Endodermal cell (in vitro differentiated cells): ENCODE data around the gene CRHR1. TPM values are rescaled to one million over a fixed set of nuclear protein-coding genes. Genes with fewer than 3 reads are reported as not detected.

Experiments used
- DNase-seq: peaks from one replicate; pipeline ENCODE4 v3.0.0-alpha.2; 2017
- H3K27ac ChIP-seq: 2 replicates; pipeline ENCODE4 v1.5.1; 2013; ENCODE audit warnings: mild to moderate bottlenecking, low read depth, low read length, moderate library complexity
- H3K27me3 ChIP-seq: 2 replicates; pipeline ENCODE4 v1.6.1; 2013; ENCODE audit warnings: mild to moderate bottlenecking, low read length, moderate library complexity; ENCODE audit not compliant: insufficient read depth, control insufficient read depth, poor library complexity, severe bottlenecking
- H3K36me3 ChIP-seq: 2 replicates; pipeline ENCODE4 v1.7.0; 2013; ENCODE audit warnings: mild to moderate bottlenecking, low read length, moderate library complexity; ENCODE audit not compliant: control insufficient read depth, insufficient read depth
- H3K4me1 ChIP-seq: one replicate; pipeline ENCODE4 v1.7.0; 2013; ENCODE audit warnings: low read length; ENCODE audit not compliant: control insufficient read depth, insufficient read depth
- H3K4me3 ChIP-seq: 2 replicates; pipeline ENCODE4 v1.5.1; 2013; ENCODE audit warnings: mild to moderate bottlenecking, low read length, moderate library complexity
- H3K9ac ChIP-seq: 2 replicates; pipeline ENCODE4 v1.6.1; 2013; ENCODE audit warnings: mild to moderate bottlenecking, low read length, moderate library complexity; ENCODE audit not compliant: poor library complexity, severe bottlenecking; ENCODE audit errors: extremely low read depth
- H3K9me3 ChIP-seq: 2 replicates; pipeline ENCODE4 v1.6.1; 2013; ENCODE audit warnings: mild to moderate bottlenecking, low read length, moderate library complexity; ENCODE audit not compliant: control insufficient read depth
- H3K27ac Mint-ChIP-seq: 2 replicates; pipeline ENCODE4 v1.8.0; 2020; ENCODE audit warnings: mixed read lengths
- H3K27me3 Mint-ChIP-seq: 2 replicates; pipeline ENCODE4 v1.8.0; 2021; ENCODE audit warnings: mild to moderate bottlenecking, mixed read lengths; ENCODE audit not compliant: insufficient read depth
- H3K36me3 Mint-ChIP-seq: 2 replicates; pipeline ENCODE4 v1.8.0; 2020; ENCODE audit warnings: low read depth, mixed read lengths
- H3K4me1 Mint-ChIP-seq: 2 replicates; pipeline ENCODE4 v1.8.0; 2020; ENCODE audit warnings: mixed read lengths
- H3K4me3 Mint-ChIP-seq: 2 replicates; pipeline ENCODE4 v1.8.0; 2020; ENCODE audit warnings: mild to moderate bottlenecking, moderate library complexity, mixed read lengths
- H3K9me3 Mint-ChIP-seq: 2 replicates; pipeline ENCODE4 v1.8.0; 2020; ENCODE audit warnings: mild to moderate bottlenecking, mixed read lengths
- CTCF ChIP-seq: fragments of 200-600 bp; sonication (generic); conservative IDR thresholded peaks from 2 replicates; pipeline ENCODE4 v1.5.0; 2021; ENCODE audit warnings: antibody characterized with exemption, mild to moderate bottlenecking
- WGBS, 2 experiments: methylation state at CpG; one replicate each; pipeline versions ENCODE4 v1.1.5 to v1.1.7; 2013; ENCODE audit warnings: missing lambda C conversion rate in 2 of 2, mixed read lengths in 1 of 2; ENCODE audit not compliant: insufficient coverage in 1 of 2, insufficient read length in 1 of 2; 5-methylcytosine and 5-hydroxymethylcytosine counted together
- total RNA-seq, 2 donors: library from RNA; stranded (reverse); fragmentation: NEBNext Ultra II Directional in 1 of 2; extraction: Animal tissue kit (Norgen Biotek cat#: 25700) in 1 of 2; gene quantifications; 2 replicates in 1 of 2; 3 replicates in 1 of 2; pipeline ENCODE4 v1.2.1, GENCODE V29; 2021

The CRHR1 gene
- total RNA-seq, 2 donors from 2014 or later: 0.81 to 1.8 TPM

GRCh38 chr17:45847747-45848146 lies 63.6 kb downstream of the CRHR1 start:
- Histone ChIP-seq H3K9ac (no peak overlapping the region), H3K27me3 (peaks cover 14% of the 10 kb centered on the region), H3K9me3 (no peaks in the 10 kb centered on the region), H3K4me1 (no peaks in the 10 kb centered on the region), H3K27ac (no peak overlapping the region), H3K36me3 (no peaks in the 10 kb centered on the region), H3K4me3 (no peak overlapping the region)
- 75 to 84% methylated on average over 3 to 5 of the region's 5 CpGs for WGBS, 2 experiments
- H3K27ac Mint-ChIP-seq: no peak overlapping the region
- H3K4me3 Mint-ChIP-seq: no peak overlapping the region
- DNase-seq: no peak
- H3K4me1 Mint-ChIP-seq: no peaks in the 10 kb centered on the region
- TF ChIP-seq CTCF: no peak
- peaks cover 7% of the 10 kb centered on the region for H3K27me3 Mint-ChIP-seq
- no peaks in the 10 kb centered on the region for H3K36me3 Mint-ChIP-seq
- no peaks in the 10 kb centered on the region for H3K9me3 Mint-ChIP-seq

- Mint-ChIP-seq H3K4me1 (no peaks in the 10 kb centered on the region), H3K4me3 (no peak overlapping the region), H3K27ac (no peak overlapping the region), H3K9me3 (no peaks in the 10 kb centered on the region), H3K36me3 (no peaks in the 10 kb centered on the region), H3K27me3 (peaks cover 7% of the 10 kb centered on the region)
- Histone ChIP-seq H3K4me1 (no peaks in the 10 kb centered on the region), H3K36me3 (no peaks in the 10 kb centered on the region), H3K27ac (no peak overlapping the region), H3K9me3 (no peaks in the 10 kb centered on the region), H3K9ac (no peak overlapping the region), H3K4me3 (no peak overlapping the region), H3K27me3 (peaks cover 14% of the 10 kb centered on the region)
- no peak for DNase-seq
- 93 to 96% methylated on average over 5 to 9 of the region's 9 CpGs for WGBS, 2 experiments
- peak; percentile 43 for TF ChIP-seq CTCF
Observed at GRCh38 chr17:45848405-45848804, 64.3 kb downstream of the CRHR1 start.

GRCh38 chr17:45848868-45849535 lies 64.9 kb downstream of the CRHR1 start:
- H3K27me3 Mint-ChIP-seq: peaks cover 9% of the 10 kb centered on the region
- 84 to 89% methylated on average over 3 to 15 of the region's 15 CpGs for WGBS, 2 experiments
- DNase-seq: no peak
- H3K4me3 ChIP-seq: no peak overlapping the region
- no peaks in the 10 kb centered on the region for H3K4me1 ChIP-seq
- H3K4me3 Mint-ChIP-seq: no peak overlapping the region
- H3K36me3 ChIP-seq: no peaks in the 10 kb centered on the region
- H3K4me1 Mint-ChIP-seq: no peaks in the 10 kb centered on the region
- no peaks in the 10 kb centered on the region for H3K9me3 ChIP-seq
- no peak overlapping the region for H3K27ac ChIP-seq
- TF ChIP-seq CTCF: no peak
- H3K27ac Mint-ChIP-seq: no peak overlapping the region
- H3K9me3 Mint-ChIP-seq: no peaks in the 10 kb centered on the region
- no peaks in the 10 kb centered on the region for H3K36me3 Mint-ChIP-seq
- no peak overlapping the region for H3K9ac ChIP-seq
- H3K27me3 ChIP-seq: peaks cover 14% of the 10 kb centered on the region
